ENCODE results near the gene BSN. TPM values are rescaled to one million over a fixed set of nuclear protein-coding genes. Genes with fewer than 3 reads are reported as not detected.

Gene BSN
- total RNA-seq, 2 experiments from 2014 or later: 0.09 TPM

- H3K4me1 Mint-ChIP-seq (ENCODE audit: low read depth): peaks cover 24% of the 10 kb centered on the region
- DNase-seq (no peak), ATAC-seq (no peak)
- H3K36me3 Mint-ChIP-seq (ENCODE audit: low read depth): peaks cover 21% of the 10 kb centered on the region
- H3K9me3 Mint-ChIP-seq: no peaks in the 10 kb centered on the region
- no peak overlapping the region for H3K27ac Mint-ChIP-seq
- ChIA-PET POLR2A (no interaction called here), CTCF (interaction anchor here (1.5 to 3.8 kb wide), 2 partner anchors 9 to 141 kb away, joined by 4 to 37 read pairs; no protein-coding TSS in a partner anchor)
- intact Hi-C loops (cut with micrococcal nuclease): no loop called here
- H3K27me3 Mint-ChIP-seq: no peaks in the 10 kb centered on the region
- no peak overlapping the region for H3K4me3 Mint-ChIP-seq
- TF ChIP-seq CTCF (IDR thresholded peaks at IDR 0.05): no peak
These were observed 23.6 kb upstream of the BSN start for GRCh38 chr3:49530701-49531100.

- no peaks in the 10 kb centered on the region for H3K27me3 Mint-ChIP-seq
- intact Hi-C loops (cut with micrococcal nuclease): no loop called here
- no peak for TF ChIP-seq CTCF (IDR thresholded peaks at IDR 0.05)
- CTCF ChIA-PET: interaction anchor here (1.5 to 3.8 kb wide), 2 partner anchors 8 to 141 kb away, joined by 4 to 37 read pairs; no protein-coding TSS in a partner anchor
- H3K36me3 Mint-ChIP-seq (ENCODE audit: low read depth): peaks cover 21% of the 10 kb centered on the region
- H3K27ac Mint-ChIP-seq: no peak overlapping the region
- DNase-seq (no peak), ATAC-seq (no peak)
- H3K9me3 Mint-ChIP-seq: no peaks in the 10 kb centered on the region
- POLR2A ChIA-PET: no interaction called here
- H3K4me1 Mint-ChIP-seq (ENCODE audit: low read depth): peaks cover 24% of the 10 kb centered on the region
- no peak overlapping the region for H3K4me3 Mint-ChIP-seq
These were observed 23.1 kb upstream of the BSN start for GRCh38 chr3:49531218-49531617.

GRCh38 chr3:49531715-49532114, 22.6 kb upstream of the BSN start:
- CTCF ChIA-PET: no interaction called here

GRCh38 chr3:49533031-49533430, 21.2 kb upstream of the BSN start:
- no peak for TF ChIP-seq CTCF (IDR thresholded peaks at IDR 0.05)
- intact Hi-C loops (cut with micrococcal nuclease): no loop called here
- ChIA-PET CTCF (no interaction called here), POLR2A (interaction anchor here (1.2 kb wide), 1 partner anchor 56 kb away, joined by 3 read pairs; no protein-coding TSS in a partner anchor)
- H3K36me3 Mint-ChIP-seq (ENCODE audit: low read depth): peaks cover 20% of the 10 kb centered on the region
- DNase-seq (no peak), ATAC-seq (no peak)
- H3K9me3 Mint-ChIP-seq: no peaks in the 10 kb centered on the region
- H3K4me1 Mint-ChIP-seq (ENCODE audit: low read depth): peaks cover 22% of the 10 kb centered on the region
- H3K4me3 Mint-ChIP-seq: no peak overlapping the region
- H3K27me3 Mint-ChIP-seq: no peaks in the 10 kb centered on the region
- no peak overlapping the region for H3K27ac Mint-ChIP-seq

More at GRCh38 chr3:49531715-49532114, 22.6 kb upstream of the BSN start:
- Mint-ChIP-seq H3K27me3 (no peaks in the 10 kb centered on the region), H3K9me3 (no peaks in the 10 kb centered on the region), H3K36me3 (ENCODE audit: low read depth) (peaks cover 21% of the 10 kb centered on the region), H3K27ac (peak overlapping the region; percentile 64), H3K4me1 (ENCODE audit: low read depth) (peaks cover 24% of the 10 kb centered on the region), H3K4me3 (no peak overlapping the region)
- intact Hi-C loops (cut with micrococcal nuclease): no loop called here
- POLR2A ChIA-PET: no interaction called here
- DNase-seq: no peak
- no peak for TF ChIP-seq CTCF (IDR thresholded peaks at IDR 0.05)
- ATAC-seq: no peak

GRCh38 chr3:49533786-49534519, 20.3 kb upstream of the BSN start:
- Mint-ChIP-seq H3K4me1 (ENCODE audit: low read depth) (peaks cover 22% of the 10 kb centered on the region), H3K4me3 (no peak overlapping the region), H3K9me3 (no peaks in the 10 kb centered on the region), H3K36me3 (ENCODE audit: low read depth) (peaks cover 20% of the 10 kb centered on the region), H3K27ac (no peak overlapping the region), H3K27me3 (no peaks in the 10 kb centered on the region)
- ATAC-seq (no peak), DNase-seq (no peak)
- intact Hi-C loops (cut with micrococcal nuclease): no loop called here
- ChIA-PET CTCF (interaction anchor here (0.7 to 1.3 kb wide), 2 partner anchors 137 to 305 kb away, joined by 3 to 4 read pairs; no protein-coding TSS in a partner anchor), POLR2A (interaction anchor here (0.6 to 1.2 kb wide), 2 partner anchors 57 to 63 kb away, joined by 3 read pairs; no protein-coding TSS in a partner anchor)
- TF ChIP-seq CTCF (IDR thresholded peaks at IDR 0.05): no peak

Data from activated CD8-positive, alpha-beta T cell treated with anti-CD3 and anti-CD28 coated beads for 36 hours (primary cell).